Measurements from ENCODE around the gene LEF1.

- TF ChIP-seq CTCF (IDR thresholded peaks at IDR 0.05) = no peak
- no peak for TF ChIP-seq POLR2A (IDR thresholded peaks at IDR 0.05)
These were observed 120.6 kb downstream of the LEF1 start for GRCh38 chr4:108048157-108048556.
